Right lobe of liver (tissue), 4 donors: Measurements from ENCODE around the gene PRDM16.

Source experiments
- CTCF ChIP-seq, 4 donors: fragments of 200-600 bp in 3 of 4; fragments of 450-650 bp in 1 of 4; IDR thresholded peaks; one replicate each; pipeline versions ENCODE4 v1.5.1 to v1.8.0; 2016 to 2022; ENCODE audit warnings: antibody characterized with exemption in 4 of 4, mild to moderate bottlenecking in 2 of 4
- POLR2A ChIP-seq: fragments of 450-650 bp; IDR thresholded peaks from one replicate; pipeline ENCODE4 v1.6.1; 2017; ENCODE audit warnings: antibody characterized with exemption, mild to moderate bottlenecking
- donor health status: DM: no; HTN: no; CAD: no.
- donor health status: DM: no; HTN: no; CAD: no.
- donor health status: DM: no; HTN: yes; CAD: no.

DNA sequence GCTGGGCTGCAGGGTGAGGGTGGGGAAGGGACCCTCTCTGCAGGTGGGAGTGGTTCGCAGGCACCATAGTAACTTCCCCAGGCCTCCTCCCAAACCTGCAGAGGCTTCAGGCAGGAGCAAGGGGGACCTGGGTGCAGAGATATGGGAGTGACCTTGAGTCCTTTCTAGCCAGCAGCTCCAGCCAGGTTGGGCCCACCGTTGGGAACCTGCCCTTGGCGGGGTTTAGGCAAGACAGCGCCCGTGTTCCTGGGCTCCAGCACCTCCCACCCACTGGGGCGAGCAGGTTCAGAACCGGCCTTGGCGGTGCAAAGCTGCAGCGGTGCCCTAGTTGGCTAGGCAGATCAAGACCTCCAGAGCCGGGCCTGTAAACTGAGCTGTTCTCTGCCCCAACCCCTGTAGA is 2.2 kb upstream of the PRDM16 start:
- no peak for TF ChIP-seq CTCF (IDR thresholded peaks at IDR 0.05)
- no peak for TF ChIP-seq POLR2A
